T1000 (cell line): ENCODE measurements around the gene CARHSP1.
"Not testable (repeated sequence)": the region's sequence is repeated elsewhere in the genome, so short reads cannot be mapped to it uniquely, and the experiment has no call there.

ENCODE experiments used
- DNase-seq: peaks from one replicate; lab custom pipeline; 2025; ENCODE audit warnings: mixed read lengths; lab: John Stamatoyannopoulos, UW

Gene CARHSP1

DNA sequence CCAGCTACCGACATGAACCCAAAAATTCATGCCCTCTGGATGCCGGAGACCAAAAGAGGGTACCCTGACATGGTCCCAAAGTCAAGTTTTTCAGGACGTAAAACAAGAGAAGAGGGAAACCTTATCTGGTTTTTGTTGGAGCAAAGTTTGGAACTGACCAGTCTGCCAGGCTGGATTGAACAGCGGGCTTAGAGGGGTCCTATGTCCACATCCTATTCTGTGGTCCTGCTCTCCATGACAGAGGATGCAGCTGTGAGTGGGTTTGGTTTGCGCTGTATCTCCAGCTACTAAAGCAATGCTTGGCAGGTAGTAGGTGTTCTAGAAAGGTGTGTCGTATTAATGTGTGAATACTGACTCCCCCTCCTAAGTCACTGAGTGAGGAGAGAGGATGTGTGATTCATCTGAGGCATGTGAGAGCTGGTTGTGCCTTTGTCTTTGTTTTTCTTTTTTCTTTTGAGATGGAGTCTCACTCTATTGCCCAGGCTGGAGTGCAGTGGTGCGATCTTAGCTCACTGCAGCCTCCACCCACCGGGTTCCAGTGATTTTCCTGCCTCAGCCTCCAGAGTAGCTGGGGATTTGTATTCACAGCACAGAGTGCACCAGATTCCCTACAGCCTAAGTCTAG lies 40.2 kb downstream of the CARHSP1 start:
- DNase-seq: no peak

DNA sequence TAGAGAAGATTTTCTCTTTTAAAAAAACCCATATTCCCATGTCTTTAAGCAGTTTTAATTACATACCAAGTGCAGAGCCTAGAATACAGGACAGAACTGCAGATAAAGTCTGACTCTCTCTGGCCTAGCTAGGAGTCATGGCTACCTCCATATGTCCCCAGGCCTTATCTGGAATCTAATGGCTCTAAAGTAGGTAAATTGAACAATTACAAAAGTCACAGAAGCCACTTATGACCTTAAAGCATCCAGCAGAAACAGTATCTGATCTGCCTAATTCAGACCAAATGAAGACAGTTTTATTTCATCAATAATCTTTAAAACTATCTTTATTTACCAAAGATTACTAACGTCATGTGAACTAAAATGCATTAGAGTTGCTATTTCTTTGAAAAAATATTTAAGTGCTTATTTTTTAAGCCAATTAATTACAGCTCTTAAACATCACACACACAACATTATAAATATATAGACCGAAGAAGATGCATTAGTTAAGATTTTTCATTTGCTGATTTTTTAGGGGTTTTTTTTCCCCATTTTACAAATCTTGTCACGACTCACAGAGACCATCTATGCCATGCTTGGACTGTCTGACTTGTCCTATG lies 42.4 kb downstream of the CARHSP1 start:
- no peak for DNase-seq

DNA sequence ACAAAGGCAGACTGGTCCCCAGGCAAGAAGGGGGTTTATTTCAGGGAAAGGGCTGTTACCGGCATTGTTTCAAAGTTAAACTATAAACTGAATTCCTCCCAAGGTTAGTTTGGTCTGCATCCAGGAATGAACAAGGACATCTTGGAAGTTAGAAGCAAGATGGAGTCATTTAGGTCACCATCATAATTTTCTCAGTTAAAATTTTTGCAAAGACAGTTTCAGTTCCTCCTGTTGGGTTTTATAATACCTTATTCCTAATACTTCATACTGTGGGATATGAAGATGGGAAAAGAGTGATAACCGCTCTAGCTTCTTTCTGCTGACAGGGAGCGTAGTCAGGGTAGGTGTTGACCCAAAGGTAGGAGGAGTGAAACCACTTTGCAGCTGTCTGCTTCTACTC lies 46.4 kb downstream of the CARHSP1 start:
- no peak for DNase-seq

- no peak for DNase-seq
Observed at GRCh38 chr16:8819411-8820034, 49.3 kb downstream of the CARHSP1 start.

DNA sequence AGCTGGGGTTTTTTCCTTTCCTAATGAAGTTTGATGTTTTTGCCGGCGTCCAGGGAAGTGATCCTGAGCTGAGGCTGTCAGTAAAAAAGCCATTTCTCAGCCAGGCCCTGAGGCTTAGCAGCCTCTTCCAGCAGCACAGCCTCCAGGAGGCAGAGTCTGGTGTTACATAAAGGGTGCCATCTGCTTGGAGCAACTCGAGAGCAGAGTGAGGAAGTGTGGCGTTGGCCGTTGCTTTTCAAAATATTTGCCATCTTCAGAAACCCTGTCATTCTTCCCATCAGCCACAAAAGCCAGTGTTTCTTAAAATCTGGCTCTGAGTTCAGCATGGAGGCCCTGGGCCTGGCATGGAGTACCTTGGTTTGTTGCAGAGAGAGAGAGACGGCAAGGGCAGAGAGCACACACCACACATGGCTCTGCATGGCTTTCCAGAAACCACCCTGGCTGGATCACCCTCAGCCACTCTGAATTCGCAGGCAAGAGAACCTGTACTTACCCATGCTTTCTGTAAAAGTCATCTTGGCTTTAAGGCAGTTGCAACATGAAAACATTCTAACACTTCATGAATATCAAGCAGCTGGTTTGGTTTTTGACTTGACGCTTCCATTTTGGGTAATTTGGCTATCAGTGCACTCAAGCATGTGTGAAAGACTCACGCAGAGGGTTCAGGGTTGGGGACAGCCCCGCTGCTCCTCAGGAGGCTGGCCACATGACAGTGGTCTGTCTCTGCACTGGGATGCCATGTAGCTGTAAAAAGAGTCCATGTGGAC lies 50.1 kb downstream of the CARHSP1 start:
- DNase-seq: no peak

- no peak for DNase-seq
Observed at GRCh38 chr16:8816967-8817655, 51.7 kb downstream of the CARHSP1 start.

DNA sequence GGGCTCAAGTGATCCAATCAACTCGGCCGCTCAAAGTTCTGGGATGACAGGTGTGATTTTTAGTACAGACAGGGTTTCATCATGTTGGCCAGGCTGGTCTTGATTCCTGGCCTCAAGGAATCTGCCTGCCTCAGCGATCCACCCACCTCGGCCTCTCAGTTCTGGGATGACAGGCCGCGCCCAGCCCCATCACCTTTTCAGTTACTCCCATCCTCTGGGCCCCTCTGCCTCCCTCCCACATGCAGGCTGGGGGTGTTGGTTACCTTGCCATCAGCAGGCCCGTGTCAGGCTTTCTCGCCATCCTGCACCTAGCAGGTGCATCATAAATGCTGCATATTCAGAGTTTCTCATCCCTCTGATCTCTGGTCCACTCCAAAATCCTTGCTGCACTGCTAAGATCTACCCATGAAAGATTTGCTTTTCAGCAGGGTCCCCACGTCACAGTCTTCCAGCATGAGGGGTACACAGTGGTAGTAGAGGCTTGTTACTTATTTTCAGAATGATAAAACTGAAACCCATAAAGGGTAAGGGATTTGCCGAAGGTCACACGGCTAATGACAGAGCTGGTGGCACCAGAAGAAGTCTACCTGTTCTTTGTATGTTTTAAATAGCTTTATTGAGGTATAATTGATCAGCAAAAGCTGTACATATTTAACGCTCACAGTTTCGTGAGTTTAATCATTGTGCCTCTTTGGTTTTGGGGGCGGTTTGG lies 54.6 kb downstream of the CARHSP1 start:
- DNase-seq: no peak

DNA sequence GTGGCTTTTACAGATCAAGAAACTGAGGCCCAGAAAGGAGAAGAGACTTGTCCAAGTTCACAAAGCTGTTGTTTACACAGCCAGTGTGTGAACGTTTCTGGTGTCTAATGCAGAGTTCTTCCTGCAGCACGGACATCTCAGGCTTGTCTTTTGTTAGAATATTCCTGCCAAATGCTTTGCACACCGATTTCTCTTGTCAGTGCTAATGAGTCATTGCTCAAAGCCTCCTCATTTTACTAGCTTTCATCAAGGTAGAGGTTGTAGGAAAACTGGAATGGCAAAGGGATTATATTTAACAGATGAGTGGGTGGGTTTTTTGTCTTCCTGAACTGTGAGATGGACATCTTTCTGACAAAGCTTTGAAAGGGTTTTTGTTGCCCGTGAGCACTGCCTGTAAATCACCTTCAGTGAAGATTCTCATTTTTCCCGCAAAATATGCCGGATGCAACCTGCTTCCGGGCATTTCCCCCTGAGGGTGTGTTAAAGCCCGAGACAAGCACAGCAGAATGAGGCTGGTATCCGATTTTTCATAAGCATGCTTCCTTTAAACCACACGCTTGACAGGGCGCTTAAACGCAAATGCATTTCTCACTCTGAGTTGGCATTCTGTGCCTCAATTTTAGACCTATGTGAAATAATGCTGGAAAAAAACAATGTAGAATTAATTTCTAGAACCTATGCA lies 56.5 kb downstream of the CARHSP1 start:
- DNase-seq: no peak

DNA sequence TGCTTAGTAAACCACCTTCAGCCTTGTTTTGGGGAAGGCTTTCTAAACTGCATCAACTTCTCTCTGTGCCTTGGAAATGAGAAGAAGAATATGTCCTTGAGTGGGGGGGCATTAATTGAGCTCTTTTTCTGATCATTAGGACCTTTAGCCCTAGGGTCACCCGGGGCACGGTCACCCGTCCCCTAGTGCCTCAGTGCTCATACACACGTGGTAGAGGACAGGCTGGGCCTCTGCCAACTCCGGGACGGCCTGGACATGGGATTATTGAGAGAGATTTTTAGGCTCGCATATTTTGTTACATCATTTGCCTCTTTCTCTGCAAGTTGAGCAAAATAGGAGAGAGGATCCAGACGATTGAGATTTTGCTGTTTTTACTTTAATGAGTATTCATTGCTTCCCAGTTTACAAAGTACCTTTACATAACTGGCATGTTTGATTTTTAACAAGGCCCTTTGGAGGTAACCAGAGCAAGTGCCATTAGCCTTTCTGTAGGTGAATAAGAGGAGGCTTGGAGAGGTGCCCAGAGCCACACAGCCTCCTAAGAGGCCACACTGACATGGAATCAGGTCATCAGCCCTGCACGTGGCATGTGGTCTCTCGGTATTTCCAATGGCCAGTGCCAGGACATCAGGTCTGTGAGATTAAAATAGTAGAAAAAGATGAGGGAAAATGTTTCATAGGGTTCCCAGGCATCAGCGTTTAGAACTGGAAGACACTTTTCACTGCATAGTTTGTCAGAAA lies 60.0 kb downstream of the CARHSP1 start:
- no peak for DNase-seq

DNA sequence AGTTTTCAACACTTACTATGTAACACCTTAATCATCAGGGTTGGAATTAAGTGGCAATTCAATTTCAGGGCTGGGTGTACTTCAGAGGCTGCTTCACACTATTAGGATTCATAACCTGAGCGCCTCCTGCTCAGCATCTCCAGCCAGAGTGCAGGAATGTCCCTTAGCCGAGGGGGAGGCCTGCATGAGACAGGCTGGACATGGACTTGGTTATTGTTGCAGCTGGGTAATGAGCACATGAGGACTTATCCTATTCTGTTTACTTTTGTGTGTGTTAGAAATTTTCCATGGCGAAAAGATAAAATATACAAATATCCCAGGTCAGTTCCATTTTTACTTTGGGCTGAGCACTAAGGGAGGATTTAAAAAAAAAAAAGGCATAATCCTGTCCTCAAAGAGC lies 60.8 kb downstream of the CARHSP1 start:
- no peak for DNase-seq

- no peak for DNase-seq
Observed at GRCh38 chr16:8807189-8807588, 61.6 kb downstream of the CARHSP1 start.

GRCh38 chr16:8806272-8806983 lies 62.4 kb downstream of the CARHSP1 start:
- DNase-seq: no peak

- no peak for DNase-seq
Observed at GRCh38 chr16:8804313-8804712, 64.5 kb downstream of the CARHSP1 start.

- not testable (repeated sequence) for DNase-seq
Observed at GRCh38 chr16:8803733-8804132, 65.1 kb downstream of the CARHSP1 start.
